Hindlimb muscle (tissue), 1 donor: Measurements from ENCODE around the gene MTMR2. TPM values are rescaled to one million over a fixed set of nuclear protein-coding genes. Genes with fewer than 3 reads are reported as not detected.

Source experiments
- DNase-seq: peaks from one replicate; pipeline ENCODE4 v3.0.0-alpha.2; 2013
- polyA plus RNA-seq: library from polyadenylated mRNA; unstranded; fragments of 120-200 nt; gene quantifications from one replicate; pipeline ENCODE4 v1.2.1, GENCODE V29; 2013; ENCODE audit not compliant: insufficient read length

The MTMR2 gene
- 23.6 TPM for polyA plus RNA-seq

DNA sequence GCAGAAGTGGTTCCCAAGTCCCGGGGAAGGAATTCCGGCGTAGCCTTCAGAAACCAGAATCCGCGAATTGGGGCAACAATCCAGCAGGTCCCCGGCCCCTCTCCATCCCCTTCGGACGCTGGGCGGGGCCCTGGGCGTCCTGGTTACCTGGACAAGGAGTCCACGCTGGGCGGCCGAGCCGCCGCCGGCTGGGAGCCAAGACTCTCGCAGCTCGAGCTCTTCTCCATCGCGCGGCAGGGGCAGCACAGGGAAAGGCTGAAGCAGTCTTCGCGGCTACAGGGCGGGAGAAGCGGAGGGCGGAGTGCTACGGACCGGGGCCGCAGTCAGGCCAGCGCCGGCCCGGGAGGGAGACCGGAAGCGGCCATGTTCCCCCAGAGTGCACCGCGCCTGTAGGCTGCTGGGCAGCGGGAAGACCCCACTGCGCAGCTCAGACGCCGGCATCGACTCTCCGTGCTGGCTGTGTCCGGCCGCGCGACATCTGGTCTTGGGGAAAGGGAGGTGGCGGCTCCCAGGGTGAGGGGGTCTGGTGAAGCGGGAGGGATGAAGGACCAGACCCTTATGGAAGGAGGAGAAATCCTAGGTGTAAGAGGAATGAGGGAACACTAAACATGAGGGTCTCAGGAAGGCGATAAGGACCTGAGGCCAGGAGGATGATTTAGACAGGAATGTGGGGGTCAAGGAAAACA, at the start of gene MTMR2:
MTMR2 (minus strand) TSS at position 380 of the 686 bp plus-strand sequence; CDS start at position 227, 153 bp downstream.
- peak; percentile 88 for DNase-seq

DNA sequence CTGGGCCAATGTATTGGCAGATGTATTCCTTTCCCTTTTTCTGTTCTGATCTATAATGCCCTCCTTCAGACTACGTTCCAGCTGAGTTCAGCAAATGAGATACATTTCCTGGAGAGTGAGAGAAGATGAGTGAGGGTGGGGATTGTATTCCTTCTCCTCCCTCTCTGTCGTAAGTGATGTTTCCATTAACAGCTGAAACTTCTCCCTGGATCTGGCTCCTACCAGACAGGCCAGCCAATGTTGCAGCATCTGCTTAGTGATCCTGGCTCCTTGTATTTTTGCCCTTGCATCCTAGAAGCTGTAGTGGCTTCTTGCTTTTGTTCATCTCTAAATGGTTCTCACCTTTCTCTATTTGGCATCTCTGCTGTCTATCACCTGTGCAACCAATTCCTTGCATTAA, 48.2 kb upstream of the MTMR2 start:
- DNase-seq: peak; percentile 11

DNA sequence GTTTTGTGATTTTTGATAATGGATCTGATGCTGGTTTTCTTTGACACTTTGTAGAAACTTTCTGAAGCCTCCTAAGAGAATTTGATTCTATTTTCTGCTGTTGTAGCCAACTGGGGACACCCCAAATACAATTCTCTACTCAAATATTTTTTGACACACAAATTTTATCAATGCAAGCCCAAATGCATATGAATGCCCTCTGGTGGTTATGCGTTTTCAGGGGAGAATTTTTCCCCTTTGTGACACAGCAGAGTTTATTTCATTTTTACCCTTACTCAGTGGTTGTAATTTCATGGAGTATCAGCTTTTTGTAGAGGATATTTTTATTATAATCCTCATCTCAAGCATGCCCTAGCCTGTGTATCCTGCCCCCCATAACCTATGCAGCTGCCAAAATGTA, 44.7 kb upstream of the MTMR2 start:
- no peak for DNase-seq

DNA sequence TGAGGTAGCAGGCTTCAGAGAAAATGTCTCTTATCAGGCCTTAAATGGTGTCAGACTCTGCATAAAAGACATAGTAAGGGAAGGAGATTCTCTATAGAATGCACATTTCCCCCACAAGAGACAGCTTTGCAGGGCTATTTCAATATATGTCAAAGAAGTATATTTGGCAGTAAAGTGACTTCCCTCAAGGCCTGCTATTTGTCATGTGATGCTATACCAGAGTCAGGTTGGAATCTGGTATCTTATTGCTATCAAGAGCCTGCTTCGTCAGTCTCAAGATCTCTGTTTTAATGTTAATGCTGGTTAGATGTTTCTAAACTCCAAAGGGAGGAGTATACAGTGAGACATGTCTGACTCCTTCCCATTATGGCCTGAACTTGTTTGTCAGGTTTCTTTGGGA, 40.4 kb upstream of the MTMR2 start:
- no peak for DNase-seq

DNA sequence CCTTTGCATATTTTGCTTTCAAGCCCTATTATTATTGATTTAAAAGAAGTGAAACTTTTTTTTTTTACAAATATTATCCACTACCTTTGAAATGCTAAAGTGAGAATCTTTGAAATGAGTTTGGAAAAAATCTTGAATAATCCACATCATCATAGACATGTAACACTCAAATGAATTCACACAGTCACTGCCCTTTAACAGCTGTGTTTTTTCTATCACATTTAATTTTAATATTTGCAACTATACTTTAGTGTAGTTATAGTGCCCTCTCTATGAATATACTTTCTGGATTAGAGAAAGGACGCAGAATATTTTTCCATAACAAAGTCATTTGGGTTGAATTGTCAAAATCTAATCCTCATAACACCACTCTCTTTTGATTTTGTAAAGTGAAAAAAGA, 37.9 kb upstream of the MTMR2 start:
- no peak for DNase-seq

DNA sequence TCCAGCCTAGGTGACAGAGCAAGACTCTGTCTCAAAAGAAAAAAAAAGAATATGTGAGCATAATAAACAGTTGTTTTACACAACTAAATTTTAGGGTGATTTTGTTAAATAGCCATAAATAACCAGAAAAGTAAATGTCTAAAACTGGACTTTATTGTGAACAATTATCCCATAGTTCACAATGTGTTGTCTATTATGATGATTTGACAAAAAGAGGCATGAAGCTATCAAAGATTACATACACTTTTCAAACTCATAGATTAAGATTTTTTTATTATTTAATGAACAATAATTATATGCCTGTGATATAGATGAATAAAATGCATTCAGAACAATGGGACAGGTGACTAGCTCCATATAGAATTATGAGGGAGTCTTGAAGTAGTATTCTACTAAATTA, 27.0 kb upstream of the MTMR2 start:
- no peak for DNase-seq

DNA sequence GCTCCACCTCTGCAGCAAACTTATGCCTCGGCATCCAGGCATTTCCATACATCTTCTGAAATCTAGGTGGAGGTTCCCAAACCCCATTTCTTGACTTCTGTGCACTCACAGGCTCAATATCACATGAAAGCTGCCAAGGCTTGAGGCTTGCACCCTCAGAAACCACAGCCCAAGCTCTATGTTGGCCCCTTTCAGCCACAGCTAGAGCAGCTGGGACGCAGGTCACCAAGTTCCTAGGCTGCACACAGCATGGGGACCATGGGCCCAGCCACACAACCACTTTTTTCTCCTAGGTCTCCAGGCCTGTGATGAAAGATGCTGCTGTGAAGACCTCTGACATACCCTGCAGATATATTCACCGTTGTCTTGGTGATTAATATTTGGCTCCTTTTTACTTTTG, 24.7 kb upstream of the MTMR2 start:
- no peak for DNase-seq

DNA sequence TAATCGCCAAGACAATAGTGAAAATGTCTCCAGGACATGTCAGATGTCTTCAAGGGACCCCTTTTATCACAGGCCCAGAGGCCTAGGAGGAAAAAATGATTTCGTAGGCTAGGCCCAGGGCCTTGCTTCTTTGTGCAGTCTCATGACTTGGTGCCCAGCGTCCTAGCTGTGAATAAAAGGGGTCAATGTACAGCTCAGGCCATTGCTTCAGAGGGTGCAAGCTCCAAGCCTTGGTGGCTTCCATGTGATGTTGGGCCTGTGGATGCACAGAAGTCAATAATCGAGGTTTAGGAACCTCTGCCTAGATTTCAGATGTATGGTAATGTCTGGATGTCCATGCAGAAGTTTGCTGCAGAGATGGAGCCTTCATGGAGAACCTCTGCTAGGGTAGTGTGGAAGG, 20.7 kb upstream of the MTMR2 start:
- no peak for DNase-seq

DNA sequence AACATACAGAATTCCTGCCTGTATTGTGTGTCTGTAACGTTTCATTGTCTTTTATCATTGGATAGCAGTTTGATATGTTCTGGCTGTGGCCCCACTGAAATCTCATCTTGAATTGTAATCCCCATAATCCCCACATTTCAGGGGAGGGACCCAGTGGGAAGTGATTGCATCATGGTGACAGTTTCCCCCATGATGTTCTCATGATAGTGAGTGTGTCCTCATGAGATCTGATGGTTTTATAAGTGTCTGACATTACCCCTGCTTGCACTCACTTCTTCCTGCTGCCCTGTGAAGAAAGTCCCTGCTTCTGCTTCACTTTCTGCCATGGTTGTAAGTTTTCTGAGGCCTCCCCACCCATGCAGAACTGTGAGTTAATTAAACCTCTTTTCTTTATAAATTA, 19.6 kb upstream of the MTMR2 start:
- no peak for DNase-seq

DNA sequence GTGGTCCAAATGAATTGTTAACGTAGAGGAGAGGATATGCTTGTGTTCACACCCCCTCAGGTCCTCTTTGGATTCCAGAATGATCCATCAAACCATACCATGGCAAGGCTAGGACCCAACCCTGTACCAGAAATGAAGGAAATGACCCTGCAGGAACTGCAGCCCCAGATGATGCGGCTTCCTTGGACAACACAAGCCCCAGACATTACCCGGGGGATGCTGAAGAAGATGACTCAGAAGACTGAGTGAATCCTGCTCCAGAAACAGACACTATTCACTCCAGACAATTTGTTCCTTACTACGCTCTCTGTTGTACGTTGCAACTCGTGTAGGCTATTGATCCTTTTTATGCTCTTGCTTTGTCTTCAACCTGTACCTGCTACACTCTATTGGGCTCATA, 15.2 kb upstream of the MTMR2 start:
- DNase-seq: no peak

DNA sequence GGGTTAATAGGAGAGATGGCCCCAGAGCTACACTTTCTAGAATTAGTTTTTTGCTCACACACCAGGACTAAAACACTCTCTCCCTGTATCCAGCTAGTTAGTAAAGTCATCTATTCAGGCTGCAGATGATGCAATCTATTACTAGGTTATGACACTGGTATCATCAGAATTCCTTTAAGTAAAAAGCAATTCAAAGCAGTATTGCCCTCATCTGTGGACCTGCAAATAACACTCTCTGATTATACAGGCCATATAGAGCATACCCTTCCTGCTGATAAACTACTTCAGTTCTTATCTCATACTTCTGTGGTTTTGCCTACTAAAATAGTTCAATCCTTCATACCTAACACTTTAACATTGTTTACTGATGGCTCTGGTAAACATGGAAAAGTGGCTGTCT, 13.5 kb upstream of the MTMR2 start:
- no peak for DNase-seq

DNA sequence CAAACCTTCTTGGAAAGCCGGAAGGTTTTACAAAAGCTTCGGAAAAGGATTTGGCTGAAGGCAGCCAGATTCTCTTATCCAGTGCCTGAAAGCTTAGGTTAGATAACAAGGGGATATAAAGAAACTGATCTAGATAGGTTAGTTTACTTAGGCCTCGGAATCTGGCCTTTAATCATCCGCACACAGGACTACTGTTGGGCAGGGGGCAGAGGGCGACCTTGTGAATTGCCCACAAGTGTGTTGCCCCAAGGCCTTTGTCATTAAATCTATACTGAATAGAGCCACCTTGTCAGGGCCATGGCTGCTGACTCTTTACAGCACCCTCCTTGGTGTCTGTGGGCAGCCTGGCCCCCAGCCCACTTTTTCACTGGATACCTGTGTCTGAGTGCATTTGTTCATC, 9.7 kb upstream of the MTMR2 start:
- no peak for DNase-seq

DNA sequence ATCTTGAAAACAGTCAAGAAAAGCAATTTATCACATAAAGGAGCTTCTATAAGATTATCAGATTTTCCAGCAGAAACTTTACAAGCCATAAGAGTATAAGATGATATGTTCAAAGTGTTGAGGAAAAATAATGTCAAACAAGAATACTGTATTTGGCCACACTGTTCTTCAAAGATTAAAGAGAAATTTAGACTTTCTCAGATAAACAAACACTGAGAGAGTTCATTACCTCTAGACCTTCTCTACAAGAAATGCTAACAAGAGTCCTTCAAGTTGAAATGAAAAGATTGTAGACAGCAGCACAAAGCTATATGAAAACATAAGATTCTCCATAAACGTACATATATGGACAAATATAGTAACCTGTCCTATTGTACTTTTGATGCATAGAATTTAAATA, 8.0 kb upstream of the MTMR2 start:
- DNase-seq: no peak

DNA sequence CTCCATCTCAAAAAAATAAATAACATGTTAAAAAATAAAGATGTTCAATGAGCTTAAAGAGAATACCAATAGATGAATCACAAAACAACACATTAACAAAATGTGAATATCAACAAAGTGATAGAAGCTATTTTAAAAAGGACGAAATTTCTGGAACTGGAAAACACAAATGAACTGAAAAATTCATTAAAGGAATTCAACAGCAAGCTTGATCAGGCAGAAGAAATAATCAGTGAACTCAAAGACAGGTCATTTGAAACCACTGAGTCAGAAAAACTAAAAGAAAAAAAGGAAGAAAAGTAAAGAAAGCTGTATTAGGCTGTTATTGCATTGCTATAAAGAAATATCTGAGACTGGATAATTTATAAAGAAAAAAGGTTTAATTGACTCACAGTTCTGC, 7.0 kb upstream of the MTMR2 start:
- no peak for DNase-seq

DNA sequence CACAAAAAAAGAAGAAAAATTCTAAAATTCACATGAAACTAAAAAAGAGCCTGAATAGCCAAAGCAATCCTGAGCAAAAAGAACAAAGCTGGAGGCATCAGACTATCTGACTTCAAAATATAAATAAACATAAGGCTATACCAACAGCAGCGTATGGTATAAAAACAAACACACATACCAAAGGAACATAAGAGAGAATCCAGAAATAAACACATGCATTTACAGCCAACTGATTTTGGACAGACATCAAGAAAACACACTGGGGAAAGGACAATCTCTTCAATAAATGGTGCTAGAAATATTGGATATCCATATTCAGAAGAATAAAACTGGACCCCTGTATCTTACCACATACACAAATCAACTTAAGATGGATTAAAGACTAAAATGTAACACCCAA, 2.8 kb upstream of the MTMR2 start:
- DNase-seq: no peak

DNA sequence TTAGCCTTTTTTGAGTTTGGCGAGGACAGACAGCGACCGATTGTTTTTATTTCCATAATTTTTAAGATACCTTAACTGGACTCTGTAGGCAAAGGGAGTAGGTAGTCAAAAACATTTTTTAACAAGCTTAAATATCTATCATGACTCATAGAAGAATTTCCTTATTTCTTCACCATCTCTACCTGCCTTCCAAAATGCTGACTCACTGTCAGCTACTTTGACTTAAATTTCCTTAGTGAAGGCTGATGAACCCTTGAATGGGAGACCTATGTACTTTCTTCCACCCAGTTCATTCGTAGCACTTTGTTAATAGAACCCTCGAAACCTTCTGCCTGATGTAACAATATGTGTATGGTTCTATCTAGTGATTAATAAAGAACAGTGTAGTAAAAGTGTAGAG, 1.1 kb upstream of the MTMR2 start:
- DNase-seq: no peak

DNA sequence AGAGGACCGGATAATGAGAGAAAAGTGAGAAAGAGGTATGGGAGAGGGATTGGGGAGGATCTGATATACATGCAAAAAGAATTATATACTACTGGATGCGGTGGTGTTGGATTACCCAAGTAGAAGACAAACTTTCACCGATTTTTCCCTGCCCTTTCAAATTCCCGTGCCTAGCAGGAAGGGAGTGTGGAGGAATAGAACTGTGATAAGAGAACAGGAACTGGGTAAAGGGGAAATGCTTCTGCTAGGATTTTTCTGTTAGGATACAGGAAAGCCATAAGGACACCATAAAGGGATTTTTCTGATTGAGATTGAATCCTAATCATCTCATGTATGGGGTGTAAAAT, 480 bp upstream of the MTMR2 start:
- no peak for DNase-seq

DNA sequence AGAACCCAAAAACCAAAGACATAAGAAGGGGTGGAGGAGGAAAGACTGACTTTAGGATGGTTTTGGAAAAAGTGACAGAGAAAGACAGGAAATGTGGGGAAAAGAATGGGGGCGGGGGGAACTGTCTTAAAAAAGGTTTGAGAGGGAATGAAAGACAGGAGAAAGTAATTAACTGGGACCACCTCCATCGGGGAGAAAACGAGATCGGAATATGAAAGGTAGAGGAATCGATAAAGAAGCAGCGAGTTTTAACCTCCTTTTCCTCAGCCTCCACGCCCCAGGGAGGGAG, 524 bp downstream of the MTMR2 start:
- peak; percentile 53 for DNase-seq

DNA sequence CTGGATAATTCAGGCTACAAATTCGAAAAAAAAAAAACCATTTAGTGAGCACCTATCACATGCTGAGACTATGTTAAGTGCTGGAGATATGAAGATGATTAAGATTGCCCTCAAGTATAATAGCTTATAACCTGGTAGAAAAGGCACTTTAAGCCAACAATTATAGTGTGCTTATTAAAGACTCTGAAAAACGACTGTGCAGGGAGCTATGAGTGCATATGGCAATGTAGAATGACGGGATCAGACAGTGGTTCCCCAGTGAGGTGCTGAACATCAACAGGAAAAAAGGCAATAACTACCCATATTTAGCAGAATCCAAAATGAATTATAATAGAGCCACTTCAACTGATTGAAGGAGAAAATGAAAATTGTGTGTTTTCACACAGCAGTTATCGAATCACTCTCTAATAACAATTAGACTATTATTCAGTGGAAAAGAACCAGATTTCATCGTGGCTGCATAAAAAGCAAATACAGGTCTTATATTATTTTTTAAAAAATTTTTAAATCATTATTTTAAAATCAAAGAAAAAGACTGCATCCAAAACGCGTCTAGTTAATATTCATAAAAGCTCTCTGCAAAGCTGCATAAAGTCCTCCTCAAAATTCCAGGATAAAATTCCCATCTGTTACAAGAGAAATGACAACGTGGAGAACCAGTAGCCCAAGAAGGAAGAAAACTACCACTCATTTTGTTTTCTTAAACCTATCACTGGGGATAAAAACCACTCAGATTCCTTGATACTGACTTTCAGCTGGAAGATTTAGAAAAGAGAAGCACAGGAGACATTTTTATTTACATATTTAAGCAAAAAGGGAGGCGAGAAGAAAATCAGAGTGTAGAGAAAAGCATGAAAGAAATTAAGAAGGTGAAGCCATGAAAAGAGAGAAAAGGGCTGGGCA, 1.1 kb downstream of the MTMR2 start:
- no peak for DNase-seq

DNA sequence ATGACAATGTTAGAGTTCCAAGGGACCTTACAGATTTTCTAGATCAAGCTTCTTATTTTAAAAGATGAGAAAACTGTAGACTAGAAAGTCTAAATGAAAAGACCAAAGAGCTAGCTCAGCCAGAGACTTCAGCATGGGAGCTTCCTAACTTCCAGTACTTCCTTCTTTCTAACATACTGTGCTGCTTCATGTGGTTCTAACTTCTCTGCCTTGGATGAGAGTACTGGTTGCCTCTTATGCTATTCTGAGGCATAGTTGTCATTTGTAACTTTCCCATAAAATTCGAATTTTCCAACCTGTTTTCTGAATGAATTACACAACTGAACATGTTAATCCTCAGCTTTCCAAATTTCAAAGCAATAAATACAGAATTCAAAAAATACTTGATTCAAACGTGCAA, 1.8 kb downstream of the MTMR2 start:
- DNase-seq: no peak

DNA sequence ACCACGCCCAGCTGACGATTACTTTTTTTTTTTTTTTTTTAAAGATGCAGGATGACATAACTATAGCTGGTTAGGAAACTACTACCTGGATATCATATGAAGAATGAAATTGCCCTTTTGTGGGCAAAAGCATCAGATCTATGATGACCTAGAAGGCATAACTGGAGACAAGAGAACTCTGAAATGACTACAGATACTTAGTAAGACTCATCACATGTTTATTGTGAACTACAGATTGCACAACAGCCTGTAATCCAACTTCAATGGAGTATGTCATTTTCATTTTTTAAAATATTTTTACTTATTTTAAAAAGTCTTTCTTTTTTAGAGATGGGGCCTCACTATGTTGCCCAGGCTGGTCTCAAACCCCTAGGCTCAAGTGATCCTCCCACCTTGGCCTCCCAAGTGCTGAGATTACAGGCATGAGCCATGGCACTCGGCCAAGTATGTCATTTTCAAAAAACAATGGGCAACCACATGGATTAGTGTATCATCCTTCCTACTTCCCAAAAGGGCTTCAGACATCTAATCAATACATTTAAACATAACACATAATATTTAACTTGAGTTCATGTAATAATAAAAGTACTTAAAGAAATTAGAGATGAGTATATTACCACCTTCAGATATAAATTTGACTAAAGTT, 3.3 kb downstream of the MTMR2 start:
- no peak for DNase-seq

DNA sequence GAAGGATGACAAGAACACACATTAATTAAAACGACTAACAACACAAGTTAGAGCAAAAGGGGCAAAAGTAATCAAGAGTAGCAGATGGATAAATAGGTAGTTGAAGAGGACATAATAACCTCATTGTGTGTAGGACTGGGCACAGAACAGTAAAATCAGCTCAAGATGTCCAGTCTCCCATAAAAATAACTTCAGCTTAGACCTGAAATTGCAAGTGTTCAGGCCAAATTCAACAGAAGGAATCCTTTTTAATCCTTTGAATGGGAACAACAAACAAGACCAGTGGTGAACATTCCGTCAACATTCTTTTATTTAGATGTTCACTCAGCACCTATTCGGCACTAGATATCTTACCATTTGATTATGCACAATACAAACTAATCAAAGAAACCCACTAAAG, 4.4 kb downstream of the MTMR2 start:
- no peak for DNase-seq

DNA sequence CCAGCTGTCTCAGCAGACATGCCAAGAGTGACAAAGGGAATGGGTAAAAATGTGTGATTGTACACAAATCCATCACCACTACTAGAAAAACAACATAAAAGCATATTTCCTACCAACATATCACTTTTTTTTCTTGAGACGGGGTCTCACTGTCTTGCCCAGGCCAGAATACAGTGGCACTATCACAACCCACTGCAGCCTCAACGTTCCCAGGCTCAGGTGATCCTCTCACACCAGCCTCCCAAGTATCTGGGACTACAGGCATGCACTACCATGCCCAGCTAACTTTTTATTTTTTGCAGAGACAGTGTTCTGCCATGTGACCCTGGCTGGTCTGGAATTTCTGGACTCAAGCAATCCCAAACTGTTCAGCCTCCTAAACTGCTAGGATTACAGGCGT, 5.2 kb downstream of the MTMR2 start:
- DNase-seq: no peak

DNA sequence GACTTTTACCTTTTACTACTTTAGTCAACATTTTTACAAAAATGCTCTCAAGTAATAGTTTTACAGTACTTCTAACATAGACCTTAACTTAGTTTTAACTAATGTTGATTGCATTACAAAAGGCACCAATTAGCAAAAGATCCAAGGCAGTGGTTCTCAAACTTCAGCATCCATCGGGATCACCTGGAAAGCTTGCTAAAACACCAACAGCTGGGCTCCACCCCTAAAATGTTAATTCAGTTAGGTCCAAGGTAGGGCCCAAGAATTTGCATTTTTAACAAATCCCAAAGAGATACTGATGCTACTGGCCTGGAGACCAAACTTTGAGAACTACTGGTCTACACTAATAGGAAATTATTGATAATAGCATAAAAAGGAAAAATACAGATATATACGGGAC, 5.9 kb downstream of the MTMR2 start:
- no peak for DNase-seq
